Esophagus squamous epithelium (tissue), 4 donors: Measurements from ENCODE around the gene ZMIZ1.

ENCODE experiments used
- CTCF ChIP-seq, 6 experiments: fragments of 450-650 bp in 4 of 6; fragments of 200-600 bp in 2 of 6; sonication (generic) in 2 of 6; IDR thresholded peaks; one replicate each; pipeline ENCODE4 v1.5.1; 2016 to 2019; ENCODE audit warnings: antibody characterized with exemption in 6 of 6, mild to moderate bottlenecking in 4 of 6, moderate library complexity in 4 of 6
- POLR2A ChIP-seq, 4 donors: fragments of 450-650 bp; IDR thresholded peaks; one replicate each; pipeline ENCODE4 v1.6.1; 2017; ENCODE audit warnings: antibody characterized with exemption in 4 of 4, mild to moderate bottlenecking in 4 of 4, moderate library complexity in 3 of 4

- no peak for TF ChIP-seq CTCF (IDR thresholded peaks at IDR 0.05)
- no peak for TF ChIP-seq POLR2A (IDR thresholded peaks at IDR 0.05)
These were observed 267.5 kb downstream of the ZMIZ1 start for GRCh38 chr10:79336276-79336675.
